ENCODE measurements around the gene HIPK3.

HIPK3 gene

DNA sequence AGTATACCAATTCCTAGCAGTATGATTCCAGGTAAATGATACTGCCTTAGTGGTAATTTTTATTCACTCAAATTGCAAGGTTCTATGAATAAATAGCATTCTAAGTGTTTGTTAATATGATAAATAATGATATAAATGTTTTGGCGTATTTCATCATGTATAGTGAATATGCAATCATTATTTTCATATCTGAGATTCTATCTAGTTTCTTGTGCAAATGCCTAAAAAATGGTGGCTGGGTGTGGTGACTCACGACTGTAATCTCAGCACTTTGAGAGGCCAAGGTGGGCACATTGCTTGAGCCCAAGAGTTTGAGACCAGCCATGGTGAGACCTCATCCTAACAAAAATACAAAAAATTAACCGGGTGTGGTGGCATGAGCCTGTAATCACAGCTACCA is 13.9 kb downstream of the HIPK3 start:
- no peaks in the 10 kb centered on the region for H3K9me3 ChIP-seq (ENCODE audit: control insufficient read depth in 5 of 5, low read length in 5 of 5)
- no peaks in the 10 kb centered on the region for H3K27me3 ChIP-seq (ENCODE audit: control insufficient read depth in 5 of 5, insufficient read depth in 4 of 5, low read length in 5 of 5)
- no peak overlapping the region for H3K27ac ChIP-seq (ENCODE audit: low read depth, low read length)
- H3K4me3 ChIP-seq (ENCODE audit: low read depth in 1 of 5, low read length in 5 of 5), result no peak overlapping the region
- peaks cover 3 to 54% (median 36%) of the 10 kb centered on the region in 5 donors for H3K4me1 ChIP-seq (ENCODE audit: control insufficient read depth in 5 of 5, insufficient read depth in 5 of 5, low read length in 5 of 5)
- H3K9ac ChIP-seq (ENCODE audit: low read length in 5 of 5), result no peak overlapping the region
- no peaks in the 10 kb centered on the region for H3K36me3 ChIP-seq (ENCODE audit: control insufficient read depth in 5 of 5, insufficient read depth in 5 of 5, low read length in 5 of 5)

GRCh38 chr11:33272338-33273107 is 15.3 kb downstream of the HIPK3 start:
- no peak overlapping the region for H3K27ac ChIP-seq (ENCODE audit: low read depth, low read length)
- H3K36me3 ChIP-seq (ENCODE audit: control insufficient read depth in 5 of 5, insufficient read depth in 5 of 5, low read length in 5 of 5), result no peaks in the 10 kb centered on the region
- peaks cover 0 to 51% (median 27%) of the 10 kb centered on the region in 5 donors for H3K4me1 ChIP-seq (ENCODE audit: control insufficient read depth in 5 of 5, insufficient read depth in 5 of 5, low read length in 5 of 5)
- H3K9me3 ChIP-seq (ENCODE audit: control insufficient read depth in 5 of 5, low read length in 5 of 5), result no peaks in the 10 kb centered on the region
- no peak overlapping the region for H3K4me3 ChIP-seq (ENCODE audit: low read depth in 1 of 5, low read length in 5 of 5)
- H3K9ac ChIP-seq (ENCODE audit: low read length in 5 of 5), result no peak overlapping the region
- no peaks in the 10 kb centered on the region for H3K27me3 ChIP-seq (ENCODE audit: control insufficient read depth in 5 of 5, insufficient read depth in 4 of 5, low read length in 5 of 5)

DNA sequence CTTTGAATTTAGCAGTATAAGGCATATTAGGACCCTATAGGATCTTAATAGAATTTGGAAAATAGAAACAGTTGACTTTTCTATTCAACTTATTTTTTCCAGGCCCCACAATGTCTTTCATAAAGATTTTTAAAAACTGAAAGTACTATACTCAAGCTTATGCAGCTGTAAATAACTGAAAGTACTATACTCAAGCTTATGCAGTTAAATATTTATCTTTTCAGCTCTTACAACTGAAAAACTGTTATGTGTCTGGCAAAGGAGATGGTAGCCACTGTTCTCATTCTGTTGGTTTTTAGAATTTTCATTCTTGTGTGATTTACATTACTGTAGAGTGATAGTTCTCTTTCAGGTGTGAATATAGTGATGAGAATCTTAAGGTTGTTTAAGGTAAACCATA is 16.5 kb downstream of the HIPK3 start:
- H3K27ac ChIP-seq (ENCODE audit: low read depth, low read length), result peak overlapping the region; percentile 58

GRCh38 chr11:33280411-33280810 is 23.2 kb downstream of the HIPK3 start:
- Histone ChIP-seq H3K36me3 (ENCODE audit: control insufficient read depth in 5 of 5, insufficient read depth in 5 of 5, low read length in 5 of 5) (no peaks in the 10 kb centered on the region), H3K4me3 (ENCODE audit: low read depth in 1 of 5, low read length in 5 of 5) (no peak overlapping the region), H3K27me3 (ENCODE audit: control insufficient read depth in 5 of 5, insufficient read depth in 4 of 5, low read length in 5 of 5) (no peaks in the 10 kb centered on the region), H3K9ac (ENCODE audit: low read length in 5 of 5) (no peak overlapping the region), H3K27ac (ENCODE audit: low read depth, low read length) (no peak overlapping the region), H3K4me1 (ENCODE audit: control insufficient read depth in 5 of 5, insufficient read depth in 5 of 5, low read length in 5 of 5) (peaks cover 0 to 22% (median 11%) of the 10 kb centered on the region in 5 donors), H3K9me3 (ENCODE audit: control insufficient read depth in 5 of 5, low read length in 5 of 5) (no peaks in the 10 kb centered on the region)

More for the DNA sequence above, 16.5 kb downstream of the HIPK3 start:
- Histone ChIP-seq H3K9me3 (ENCODE audit: control insufficient read depth in 5 of 5, low read length in 5 of 5) (no peaks in the 10 kb centered on the region), H3K36me3 (ENCODE audit: control insufficient read depth in 5 of 5, insufficient read depth in 5 of 5, low read length in 5 of 5) (no peaks in the 10 kb centered on the region), H3K4me1 (ENCODE audit: control insufficient read depth in 5 of 5, insufficient read depth in 5 of 5, low read length in 5 of 5) (peaks cover 0 to 51% (median 31%) of the 10 kb centered on the region in 5 donors), H3K9ac (ENCODE audit: low read length in 5 of 5) (peak overlapping the region in 1 of 5 donors; percentile 51), H3K4me3 (ENCODE audit: low read depth in 1 of 5, low read length in 5 of 5) (no peak overlapping the region), H3K27me3 (ENCODE audit: control insufficient read depth in 5 of 5, insufficient read depth in 4 of 5, low read length in 5 of 5) (no peaks in the 10 kb centered on the region)

GRCh38 chr11:33281758-33282157 is 24.6 kb downstream of the HIPK3 start:
- Histone ChIP-seq H3K4me3 (ENCODE audit: low read depth in 1 of 5, low read length in 5 of 5) (no peak overlapping the region), H3K9me3 (ENCODE audit: control insufficient read depth in 5 of 5, low read length in 5 of 5) (no peaks in the 10 kb centered on the region), H3K9ac (ENCODE audit: low read length in 5 of 5) (no peak overlapping the region), H3K36me3 (ENCODE audit: control insufficient read depth in 5 of 5, insufficient read depth in 5 of 5, low read length in 5 of 5) (peaks cover under 1 to 5% (median 4%) of the 10 kb centered on the region in 5 donors), H3K27ac (ENCODE audit: low read depth, low read length) (no peak overlapping the region), H3K27me3 (ENCODE audit: control insufficient read depth in 5 of 5, insufficient read depth in 4 of 5, low read length in 5 of 5) (no peaks in the 10 kb centered on the region), H3K4me1 (ENCODE audit: control insufficient read depth in 5 of 5, insufficient read depth in 5 of 5, low read length in 5 of 5) (peaks cover 0 to 18% (median 8%) of the 10 kb centered on the region in 5 donors)

DNA sequence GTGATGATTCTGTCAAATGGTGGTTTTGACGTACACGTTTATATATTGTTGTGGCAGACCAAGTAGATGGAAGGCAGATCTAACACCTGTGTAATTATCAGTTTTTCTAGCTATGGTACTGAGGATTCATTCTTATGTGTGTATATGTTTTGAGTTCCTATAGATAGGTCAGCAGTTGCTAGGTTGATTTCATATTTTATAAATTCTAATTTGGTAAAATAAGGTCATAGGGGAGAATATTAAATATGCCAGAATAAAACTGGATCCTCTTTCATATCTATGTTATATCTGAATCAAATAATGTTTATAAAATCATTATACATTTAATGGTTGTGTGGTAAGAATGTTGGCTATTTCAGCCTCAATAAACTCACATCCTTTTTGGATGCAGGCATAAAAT is 27.6 kb downstream of the HIPK3 start:
- Histone ChIP-seq H3K27me3 (ENCODE audit: control insufficient read depth in 5 of 5, insufficient read depth in 4 of 5, low read length in 5 of 5) (no peaks in the 10 kb centered on the region), H3K4me1 (ENCODE audit: control insufficient read depth in 5 of 5, insufficient read depth in 5 of 5, low read length in 5 of 5) (peaks cover 0 to 10% (median 3%) of the 10 kb centered on the region in 5 donors), H3K9me3 (ENCODE audit: control insufficient read depth in 5 of 5, low read length in 5 of 5) (no peaks in the 10 kb centered on the region), H3K36me3 (ENCODE audit: control insufficient read depth in 5 of 5, insufficient read depth in 5 of 5, low read length in 5 of 5) (peaks cover 10 to 14% (median 14%) of the 10 kb centered on the region in 5 donors), H3K27ac (ENCODE audit: low read depth, low read length) (no peak overlapping the region), H3K4me3 (ENCODE audit: low read depth in 1 of 5, low read length in 5 of 5) (no peak overlapping the region), H3K9ac (ENCODE audit: low read length in 5 of 5) (no peak overlapping the region)

- no peak overlapping the region for H3K4me3 ChIP-seq (ENCODE audit: low read depth in 1 of 5, low read length in 5 of 5)
- no peak overlapping the region for H3K27ac ChIP-seq (ENCODE audit: low read depth, low read length)
- H3K9ac ChIP-seq (ENCODE audit: low read length in 5 of 5), result no peak overlapping the region
- H3K27me3 ChIP-seq (ENCODE audit: control insufficient read depth in 5 of 5, insufficient read depth in 4 of 5, low read length in 5 of 5), result no peaks in the 10 kb centered on the region
- H3K36me3 ChIP-seq (ENCODE audit: control insufficient read depth in 5 of 5, insufficient read depth in 5 of 5, low read length in 5 of 5), result peaks cover 10 to 20% (median 16%) of the 10 kb centered on the region in 5 donors
- H3K9me3 ChIP-seq (ENCODE audit: control insufficient read depth in 5 of 5, low read length in 5 of 5), result no peaks in the 10 kb centered on the region
- H3K4me1 ChIP-seq (ENCODE audit: control insufficient read depth in 5 of 5, insufficient read depth in 5 of 5, low read length in 5 of 5), result peaks cover 0 to 33% (median 12%) of the 10 kb centered on the region in 5 donors
Observed at GRCh38 chr11:33290319-33290718, 33.1 kb downstream of the HIPK3 start.

DNA sequence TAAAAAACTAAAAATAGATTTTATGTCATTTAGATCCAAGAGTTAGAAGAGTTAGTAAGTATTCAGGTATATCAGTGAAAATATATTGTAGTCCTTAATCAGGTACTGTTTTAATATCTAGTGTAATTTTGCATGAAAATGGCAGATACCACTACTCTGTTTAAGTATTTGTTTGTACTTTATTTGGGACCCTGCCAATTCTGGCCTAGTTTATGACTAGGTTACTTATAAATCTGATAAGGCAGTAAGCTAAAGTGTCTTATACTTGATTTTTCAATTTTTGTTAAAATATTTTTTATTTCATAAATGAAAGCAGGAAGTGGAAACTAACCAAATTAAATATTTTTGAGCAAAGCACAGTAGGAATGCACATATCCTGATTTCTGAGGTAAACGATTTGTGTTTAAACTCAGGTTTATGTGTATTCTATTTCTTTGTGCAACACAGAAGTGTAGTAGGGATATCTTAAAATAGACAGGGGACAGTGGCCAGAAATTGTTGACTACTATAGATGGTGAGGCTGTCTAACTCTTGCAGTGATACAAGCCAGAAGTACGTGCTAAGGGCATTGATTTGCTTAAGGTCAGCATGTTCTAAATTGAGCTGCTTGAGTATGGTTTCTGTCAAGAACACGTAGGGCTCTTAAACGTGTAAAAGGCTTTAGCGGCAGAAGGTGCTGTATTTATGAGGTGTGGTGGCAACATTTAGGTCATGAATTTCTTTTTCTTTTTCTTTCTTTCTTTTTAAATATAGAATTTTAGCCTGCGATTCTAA is 34.0 kb downstream of the HIPK3 start:
- Histone ChIP-seq H3K9me3 (ENCODE audit: control insufficient read depth in 5 of 5, low read length in 5 of 5) (no peaks in the 10 kb centered on the region), H3K27ac (ENCODE audit: low read depth, low read length) (no peak overlapping the region), H3K4me1 (ENCODE audit: control insufficient read depth in 5 of 5, insufficient read depth in 5 of 5, low read length in 5 of 5) (peaks cover 0 to 31% (median 17%) of the 10 kb centered on the region in 5 donors), H3K9ac (ENCODE audit: low read length in 5 of 5) (no peak overlapping the region), H3K36me3 (ENCODE audit: control insufficient read depth in 5 of 5, insufficient read depth in 5 of 5, low read length in 5 of 5) (peaks cover 10 to 23% (median 16%) of the 10 kb centered on the region in 5 donors), H3K4me3 (ENCODE audit: low read depth in 1 of 5, low read length in 5 of 5) (no peak overlapping the region), H3K27me3 (ENCODE audit: control insufficient read depth in 5 of 5, insufficient read depth in 4 of 5, low read length in 5 of 5) (no peaks in the 10 kb centered on the region)

- H3K9me3 ChIP-seq (ENCODE audit: control insufficient read depth in 5 of 5, low read length in 5 of 5), result no peaks in the 10 kb centered on the region
- H3K4me1 ChIP-seq (ENCODE audit: control insufficient read depth in 5 of 5, insufficient read depth in 5 of 5, low read length in 5 of 5), result peaks cover 0 to 31% (median 17%) of the 10 kb centered on the region in 5 donors
- no peak overlapping the region for H3K27ac ChIP-seq (ENCODE audit: low read depth, low read length)
- no peak overlapping the region for H3K4me3 ChIP-seq (ENCODE audit: low read depth in 1 of 5, low read length in 5 of 5)
- no peaks in the 10 kb centered on the region for H3K27me3 ChIP-seq (ENCODE audit: control insufficient read depth in 5 of 5, insufficient read depth in 4 of 5, low read length in 5 of 5)
- H3K36me3 ChIP-seq (ENCODE audit: control insufficient read depth in 5 of 5, insufficient read depth in 5 of 5, low read length in 5 of 5), result peaks cover 5 to 15% (median 6%) of the 10 kb centered on the region in 5 donors
- no peak overlapping the region for H3K9ac ChIP-seq (ENCODE audit: low read length in 5 of 5)
Observed at GRCh38 chr11:33292311-33292710, 35.1 kb downstream of the HIPK3 start.

- Histone ChIP-seq H3K9ac (ENCODE audit: low read length in 5 of 5) (no peak overlapping the region), H3K4me3 (ENCODE audit: low read depth in 1 of 5, low read length in 5 of 5) (no peak overlapping the region), H3K27ac (ENCODE audit: low read depth, low read length) (no peak overlapping the region), H3K36me3 (ENCODE audit: control insufficient read depth in 5 of 5, insufficient read depth in 5 of 5, low read length in 5 of 5) (peaks cover 0 to 11% (median 3%) of the 10 kb centered on the region in 5 donors), H3K4me1 (ENCODE audit: control insufficient read depth in 5 of 5, insufficient read depth in 5 of 5, low read length in 5 of 5) (peaks cover 0 to 31% (median 17%) of the 10 kb centered on the region in 5 donors), H3K27me3 (ENCODE audit: control insufficient read depth in 5 of 5, insufficient read depth in 4 of 5, low read length in 5 of 5) (no peaks in the 10 kb centered on the region), H3K9me3 (ENCODE audit: control insufficient read depth in 5 of 5, low read length in 5 of 5) (no peaks in the 10 kb centered on the region)
Observed at GRCh38 chr11:33294224-33294623, 37.0 kb downstream of the HIPK3 start.

Data from subcutaneous abdominal adipose tissue (tissue), 5 donors.